ENCODE data around the gene MASP1.
A peak's percentile ranks its signal among the peaks of the same experiment; 100 is the strongest.

The MASP1 gene

DNA sequence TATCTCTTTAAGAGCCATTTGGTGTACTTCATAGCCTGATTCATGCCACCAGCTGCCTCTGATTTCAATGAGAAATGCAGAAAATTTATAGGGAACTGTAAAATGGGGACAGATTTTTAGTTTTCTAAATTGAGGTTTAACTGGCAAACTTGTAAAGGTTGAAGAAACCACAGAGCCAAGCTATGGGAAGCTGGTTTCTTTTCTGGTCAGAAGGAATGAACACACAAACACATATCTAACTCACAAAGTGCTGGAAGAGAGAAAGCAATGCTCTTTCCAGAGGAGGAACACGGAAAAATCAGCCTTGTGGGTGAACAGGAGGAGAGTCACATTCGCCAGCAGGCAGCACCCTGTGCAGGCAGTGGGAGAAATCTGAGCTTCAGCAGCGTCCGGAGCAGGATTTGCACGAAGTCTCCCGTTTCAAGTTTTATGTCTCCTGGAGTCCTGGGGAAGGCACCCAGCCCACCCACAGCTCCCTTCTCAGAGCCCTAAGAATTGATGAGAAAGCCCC is 481 bp downstream of the MASP1 start:
- Histone ChIP-seq H3K9ac (ENCODE audit: low read length) (no peak overlapping the region), H2AFZ (ENCODE audit: insufficient read depth, low read length, poor library complexity) (no peak overlapping the region), H2AK5ac (ENCODE audit: low read length) (no peak overlapping the region), H4K8ac (ENCODE audit: low read depth, low read length) (no peak overlapping the region), H3K18ac (ENCODE audit: low read length) (no peak overlapping the region), H3K27ac (ENCODE audit: low read depth, low read length) (no peak overlapping the region), H3K23ac (ENCODE audit: low read length) (no peak overlapping the region), H3K9me3 (ENCODE audit: insufficient read depth, low read depth, low read length) (no peaks in the 10 kb centered on the region), H2BK5ac (ENCODE audit: low read depth, low read length, poor library complexity) (no peak overlapping the region), H3K14ac (ENCODE audit: low read length) (no peak overlapping the region), H3K79me2 (ENCODE audit: control insufficient read depth, insufficient read depth, low read length, poor library complexity) (no peaks in the 10 kb centered on the region), H3K79me1 (ENCODE audit: low read length) (no peaks in the 10 kb centered on the region), H3K4me2 (ENCODE audit: low read length) (peak overlapping the region; percentile 44), H4K91ac (ENCODE audit: low read depth, low read length) (no peak overlapping the region), H3K36me3 (ENCODE audit: control insufficient read depth in 1 of 2, insufficient read depth in 2 of 2, low read length in 2 of 2) (no peaks in the 10 kb centered on the region), H2BK12ac (ENCODE audit: low read length) (no peak overlapping the region), H4K12ac (ENCODE audit: low read depth, low read length) (no peak overlapping the region), H3K4me3 (ENCODE audit: low read depth, low read length) (no peak overlapping the region), H3K27me3 (ENCODE audit: insufficient read depth, low read length) (no peaks in the 10 kb centered on the region), H3K4me1 (ENCODE audit: control insufficient read depth in 1 of 2, insufficient read depth in 2 of 2, low read length in 2 of 2) (peaks cover 0 to 6% of the 10 kb centered on the region in 2 experiments), H2BK120ac (ENCODE audit: insufficient read depth, low read length, poor library complexity) (no peak overlapping the region), H3K4ac (ENCODE audit: low read depth, low read length) (no peak overlapping the region)
- DNase-seq: no peak
- WGBS (ENCODE audit: extremely low coverage, insufficient coverage, insufficient read length): no CpG with 5 or more reads among the region's 6 CpGs

GRCh38 chr3:187290503-187290902 is 1.0 kb downstream of the MASP1 start:
- no peak overlapping the region for H2BK5ac ChIP-seq (ENCODE audit: low read depth, low read length, poor library complexity)
- H2AK5ac ChIP-seq (ENCODE audit: low read length): no peak overlapping the region
- H3K23ac ChIP-seq (ENCODE audit: low read length): no peak overlapping the region
- H3K9ac ChIP-seq (ENCODE audit: low read length): no peak overlapping the region
- no peak overlapping the region for H4K12ac ChIP-seq (ENCODE audit: low read depth, low read length)
- no peak overlapping the region for H3K4me3 ChIP-seq (ENCODE audit: low read depth, low read length)
- WGBS (ENCODE audit: extremely low coverage, insufficient coverage, insufficient read length): no CpG with 5 or more reads among the region's 1 CpG
- H3K27me3 ChIP-seq (ENCODE audit: insufficient read depth, low read length): no peaks in the 10 kb centered on the region
- H3K79me1 ChIP-seq (ENCODE audit: low read length): no peaks in the 10 kb centered on the region
- H3K79me2 ChIP-seq (ENCODE audit: control insufficient read depth, insufficient read depth, low read length, poor library complexity): no peaks in the 10 kb centered on the region
- H3K4me2 ChIP-seq (ENCODE audit: low read length): no peak overlapping the region
- H3K36me3 ChIP-seq (ENCODE audit: control insufficient read depth in 1 of 2, insufficient read depth in 2 of 2, low read length in 2 of 2): no peaks in the 10 kb centered on the region
- H3K27ac ChIP-seq (ENCODE audit: low read depth, low read length): no peak overlapping the region
- no peak for DNase-seq
- no peak overlapping the region for H3K18ac ChIP-seq (ENCODE audit: low read length)
- no peaks in the 10 kb centered on the region for H3K9me3 ChIP-seq (ENCODE audit: insufficient read depth, low read depth, low read length)
- no peak overlapping the region for H4K8ac ChIP-seq (ENCODE audit: low read depth, low read length)
- H2BK120ac ChIP-seq (ENCODE audit: insufficient read depth, low read length, poor library complexity): no peak overlapping the region
- H3K14ac ChIP-seq (ENCODE audit: low read length): no peak overlapping the region
- no peak overlapping the region for H2BK12ac ChIP-seq (ENCODE audit: low read length)
- no peak overlapping the region for H3K4ac ChIP-seq (ENCODE audit: low read depth, low read length)
- peaks cover 0 to 6% of the 10 kb centered on the region in 2 experiments for H3K4me1 ChIP-seq (ENCODE audit: control insufficient read depth in 1 of 2, insufficient read depth in 2 of 2, low read length in 2 of 2)
- H4K91ac ChIP-seq (ENCODE audit: low read depth, low read length): no peak overlapping the region
- no peak overlapping the region for H2AFZ ChIP-seq (ENCODE audit: insufficient read depth, low read length, poor library complexity)

- WGBS (ENCODE audit: extremely low coverage, insufficient coverage, insufficient read length): no CpG with 5 or more reads among the region's 14 CpGs
- Histone ChIP-seq H2BK120ac (ENCODE audit: insufficient read depth, low read length, poor library complexity) (no peak overlapping the region), H3K27ac (ENCODE audit: low read depth, low read length) (no peak overlapping the region), H3K18ac (ENCODE audit: low read length) (no peak overlapping the region), H3K79me1 (ENCODE audit: low read length) (no peaks in the 10 kb centered on the region), H3K4me2 (ENCODE audit: low read length) (no peak overlapping the region), H2AK5ac (ENCODE audit: low read length) (no peak overlapping the region), H3K4ac (ENCODE audit: low read depth, low read length) (no peak overlapping the region), H4K12ac (ENCODE audit: low read depth, low read length) (no peak overlapping the region), H2AFZ (ENCODE audit: insufficient read depth, low read length, poor library complexity) (no peak overlapping the region), H3K79me2 (ENCODE audit: control insufficient read depth, insufficient read depth, low read length, poor library complexity) (no peaks in the 10 kb centered on the region), H3K9ac (ENCODE audit: low read length) (no peak overlapping the region), H3K23ac (ENCODE audit: low read length) (no peak overlapping the region), H3K36me3 (ENCODE audit: control insufficient read depth in 1 of 2, insufficient read depth in 2 of 2, low read length in 2 of 2) (no peaks in the 10 kb centered on the region), H2BK5ac (ENCODE audit: low read depth, low read length, poor library complexity) (no peak overlapping the region), H3K14ac (ENCODE audit: low read length) (no peak overlapping the region), H4K91ac (ENCODE audit: low read depth, low read length) (no peak overlapping the region), H3K4me1 (ENCODE audit: control insufficient read depth in 1 of 2, insufficient read depth in 2 of 2, low read length in 2 of 2) (peaks cover 0 to 6% of the 10 kb centered on the region in 2 experiments), H3K27me3 (ENCODE audit: insufficient read depth, low read length) (no peaks in the 10 kb centered on the region), H4K8ac (ENCODE audit: low read depth, low read length) (no peak overlapping the region), H3K9me3 (ENCODE audit: insufficient read depth, low read depth, low read length) (no peaks in the 10 kb centered on the region), H2BK12ac (ENCODE audit: low read length) (no peak overlapping the region), H3K4me3 (ENCODE audit: low read depth, low read length) (no peak overlapping the region)
- DNase-seq: no peak
Measured at GRCh38 chr3:187288855-187289605, 2.5 kb downstream of the MASP1 start.

GRCh38 chr3:187288131-187288854 is 3.2 kb downstream of the MASP1 start:
- H3K27me3 ChIP-seq (ENCODE audit: insufficient read depth, low read length): no peaks in the 10 kb centered on the region
- H3K4me3 ChIP-seq (ENCODE audit: low read depth, low read length): no peak overlapping the region
- H2AFZ ChIP-seq (ENCODE audit: insufficient read depth, low read length, poor library complexity): no peak overlapping the region
- H3K4me2 ChIP-seq (ENCODE audit: low read length): no peak overlapping the region
- no peak overlapping the region for H2BK12ac ChIP-seq (ENCODE audit: low read length)
- no peaks in the 10 kb centered on the region for H3K36me3 ChIP-seq (ENCODE audit: control insufficient read depth in 1 of 2, insufficient read depth in 2 of 2, low read length in 2 of 2)
- no peak overlapping the region for H3K27ac ChIP-seq (ENCODE audit: low read depth, low read length)
- no peak overlapping the region for H4K8ac ChIP-seq (ENCODE audit: low read depth, low read length)
- no peak for DNase-seq
- no peak overlapping the region for H4K12ac ChIP-seq (ENCODE audit: low read depth, low read length)
- no peak overlapping the region for H2AK5ac ChIP-seq (ENCODE audit: low read length)
- H2BK120ac ChIP-seq (ENCODE audit: insufficient read depth, low read length, poor library complexity): no peak overlapping the region
- H3K79me2 ChIP-seq (ENCODE audit: control insufficient read depth, insufficient read depth, low read length, poor library complexity): no peaks in the 10 kb centered on the region
- H3K4ac ChIP-seq (ENCODE audit: low read depth, low read length): no peak overlapping the region
- H3K9me3 ChIP-seq (ENCODE audit: insufficient read depth, low read depth, low read length): no peaks in the 10 kb centered on the region
- no CpG with 5 or more reads among the region's 8 CpGs for WGBS (ENCODE audit: extremely low coverage, insufficient coverage, insufficient read length)
- H3K9ac ChIP-seq (ENCODE audit: low read length): peak overlapping the region; percentile 10
- no peak overlapping the region for H3K18ac ChIP-seq (ENCODE audit: low read length)
- H3K14ac ChIP-seq (ENCODE audit: low read length): no peak overlapping the region
- no peaks in the 10 kb centered on the region for H3K79me1 ChIP-seq (ENCODE audit: low read length)
- H2BK5ac ChIP-seq (ENCODE audit: low read depth, low read length, poor library complexity): no peak overlapping the region
- peaks cover 0 to 6% of the 10 kb centered on the region in 2 experiments for H3K4me1 ChIP-seq (ENCODE audit: control insufficient read depth in 1 of 2, insufficient read depth in 2 of 2, low read length in 2 of 2)
- no peak overlapping the region for H3K23ac ChIP-seq (ENCODE audit: low read length)
- H4K91ac ChIP-seq (ENCODE audit: low read depth, low read length): no peak overlapping the region
